ENCODE data around the gene PI4K2A.

The PI4K2A gene

DNA sequence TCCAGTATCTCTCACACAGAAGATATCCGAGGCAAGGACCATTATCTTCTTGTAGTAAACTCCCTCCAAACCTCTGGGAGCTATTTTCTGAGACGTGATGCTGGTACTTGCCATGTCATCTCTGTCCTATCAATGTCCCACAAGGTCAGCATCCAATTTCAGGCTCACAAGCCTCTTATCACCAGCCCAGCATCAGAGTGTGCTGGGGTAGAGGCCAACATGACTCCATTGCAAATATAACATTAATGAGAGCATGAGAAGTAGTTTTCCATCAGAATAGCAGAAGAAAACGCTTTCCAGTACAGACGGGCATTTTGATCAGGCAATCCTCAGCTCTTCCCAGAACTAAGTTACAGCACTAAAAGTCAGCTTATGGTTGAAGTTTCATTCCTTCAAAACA, 12.7 kb upstream of the PI4K2A start:
- ATAC-seq, result no peak
- TF ChIP-seq, protein P1, sequence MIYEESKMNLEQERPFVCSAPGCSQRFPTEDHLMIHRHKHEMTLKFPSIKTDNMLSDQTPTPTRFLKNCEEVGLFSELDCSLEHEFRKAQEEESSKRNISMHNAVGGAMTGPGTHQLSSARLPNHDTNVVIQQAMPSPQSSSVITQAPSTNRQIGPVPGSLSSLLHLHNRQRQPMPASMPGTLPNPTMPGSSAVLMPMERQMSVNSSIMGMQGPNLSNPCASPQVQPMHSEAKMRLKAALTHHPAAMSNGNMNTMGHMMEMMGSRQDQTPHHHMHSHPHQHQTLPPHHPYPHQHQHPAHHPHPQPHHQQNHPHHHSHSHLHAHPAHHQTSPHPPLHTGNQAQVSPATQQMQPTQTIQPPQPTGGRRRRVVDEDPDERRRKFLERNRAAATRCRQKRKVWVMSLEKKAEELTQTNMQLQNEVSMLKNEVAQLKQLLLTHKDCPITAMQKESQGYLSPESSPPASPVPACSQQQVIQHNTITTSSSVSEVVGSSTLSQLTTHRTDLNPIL (CRISPR knock-in tag; IDR thresholded peaks at IDR 0.05; ENCODE audit: low read depth), result no peak
- TF ChIP-seq BACH2 (CRISPR knock-in tag; IDR thresholded peaks at IDR 0.05; ENCODE audit: borderline replicate concordance), result no peak
- no peak for TF ChIP-seq PPARA (CRISPR knock-in tag; IDR thresholded peaks at IDR 0.05; ENCODE audit: borderline replicate concordance)
- no peak for TF ChIP-seq TOX (CRISPR knock-in tag; IDR thresholded peaks at IDR 0.05; ENCODE audit: borderline replicate concordance)
- no peak for TF ChIP-seq ZC3H10 (CRISPR knock-in tag; IDR thresholded peaks at IDR 0.05)
- TF ChIP-seq OSR1 (CRISPR knock-in tag; IDR thresholded peaks at IDR 0.05), result no peak

DNA sequence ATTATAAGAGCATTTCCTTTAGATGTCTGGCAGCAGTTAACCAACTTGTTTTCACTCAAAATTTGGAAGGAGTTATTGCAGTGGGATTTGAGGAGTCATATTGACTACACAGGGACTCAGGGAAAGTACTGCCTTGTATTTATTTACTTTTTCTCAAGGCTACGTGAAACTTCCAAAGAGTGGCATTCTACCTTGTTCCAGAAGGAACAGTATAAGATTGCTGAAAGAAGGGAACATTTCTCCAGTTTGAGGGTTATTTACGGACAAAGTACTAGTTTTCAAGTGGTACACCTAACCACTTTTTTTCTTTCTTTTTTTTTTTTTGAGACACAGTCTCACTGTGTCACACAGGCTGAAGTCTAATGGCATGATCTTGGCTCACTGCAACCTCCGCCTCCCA, 12.2 kb upstream of the PI4K2A start:
- TF ChIP-seq GLIS3 (CRISPR knock-in tag; IDR thresholded peaks at IDR 0.05), result no peak
- TF ChIP-seq ZFP3 (CRISPR knock-in tag; IDR thresholded peaks at IDR 0.05), result no peak
- TF ChIP-seq, protein P1 (CRISPR knock-in tag; IDR thresholded peaks at IDR 0.05; ENCODE audit: low read depth), result no peak
- no peak for TF ChIP-seq SNAI2 (CRISPR knock-in tag; IDR thresholded peaks at IDR 0.05)
- TF ChIP-seq, protein P2, sequence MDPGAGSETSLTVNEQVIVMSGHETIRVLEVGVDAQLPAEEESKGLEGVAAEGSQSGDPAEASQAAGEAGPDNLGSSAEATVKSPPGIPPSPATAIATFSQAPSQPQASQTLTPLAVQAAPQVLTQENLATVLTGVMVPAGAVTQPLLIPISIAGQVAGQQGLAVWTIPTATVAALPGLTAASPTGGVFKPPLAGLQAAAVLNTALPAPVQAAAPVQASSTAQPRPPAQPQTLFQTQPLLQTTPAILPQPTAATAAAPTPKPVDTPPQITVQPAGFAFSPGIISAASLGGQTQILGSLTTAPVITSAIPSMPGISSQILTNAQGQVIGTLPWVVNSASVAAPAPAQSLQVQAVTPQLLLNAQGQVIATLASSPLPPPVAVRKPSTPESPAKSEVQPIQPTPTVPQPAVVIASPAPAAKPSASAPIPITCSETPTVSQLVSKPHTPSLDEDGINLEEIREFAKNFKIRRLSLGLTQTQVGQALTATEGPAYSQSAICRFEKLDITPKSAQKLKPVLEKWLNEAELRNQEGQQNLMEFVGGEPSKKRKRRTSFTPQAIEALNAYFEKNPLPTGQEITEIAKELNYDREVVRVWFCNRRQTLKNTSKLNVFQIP (CRISPR knock-in tag; IDR thresholded peaks at IDR 0.05; ENCODE audit: borderline replicate concordance, low read depth), result no peak
- no peak for TF ChIP-seq OSR1 (CRISPR knock-in tag; IDR thresholded peaks at IDR 0.05)
- no peak for TF ChIP-seq TOX (CRISPR knock-in tag; IDR thresholded peaks at IDR 0.05; ENCODE audit: borderline replicate concordance)
- TF ChIP-seq ISL1 (CRISPR knock-in tag; IDR thresholded peaks at IDR 0.05), result no peak
- no peak for TF ChIP-seq ARNTL (CRISPR knock-in tag; IDR thresholded peaks at IDR 0.05; ENCODE audit: borderline replicate concordance, low read depth)
- no peak for TF ChIP-seq PPARA (CRISPR knock-in tag; IDR thresholded peaks at IDR 0.05; ENCODE audit: borderline replicate concordance)
- no peak for ATAC-seq

DNA sequence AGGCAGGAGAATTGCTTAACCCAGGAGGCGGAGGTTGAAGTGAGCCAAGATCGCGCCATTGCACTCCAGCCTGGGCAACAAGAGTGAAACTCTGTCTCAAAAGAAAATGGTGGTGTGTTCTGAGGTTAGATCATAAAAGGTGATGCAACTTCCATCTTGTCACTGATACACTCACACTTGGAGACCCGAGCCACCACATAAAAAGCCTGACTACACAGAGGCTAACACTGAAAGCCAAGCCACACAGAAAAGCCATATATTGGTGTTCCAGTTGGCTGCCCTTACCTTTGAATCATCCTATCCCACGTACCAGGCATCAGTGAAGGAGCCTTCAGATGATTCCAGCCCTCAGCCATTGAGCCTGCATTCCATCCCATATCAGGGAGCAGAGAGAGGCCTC, 11.2 kb upstream of the PI4K2A start:
- TF ChIP-seq ZNF8 (CRISPR knock-in tag; IDR thresholded peaks at IDR 0.05), result no peak
- no peak for TF ChIP-seq TCF4 (CRISPR knock-in tag; IDR thresholded peaks at IDR 0.05; ENCODE audit: borderline replicate concordance)
- TF ChIP-seq, protein P2 (CRISPR knock-in tag; IDR thresholded peaks at IDR 0.05; ENCODE audit: borderline replicate concordance, low read depth), result no peak
- TF ChIP-seq ESRRG (CRISPR knock-in tag; IDR thresholded peaks at IDR 0.05), result no peak
- ATAC-seq, result no peak

DNA sequence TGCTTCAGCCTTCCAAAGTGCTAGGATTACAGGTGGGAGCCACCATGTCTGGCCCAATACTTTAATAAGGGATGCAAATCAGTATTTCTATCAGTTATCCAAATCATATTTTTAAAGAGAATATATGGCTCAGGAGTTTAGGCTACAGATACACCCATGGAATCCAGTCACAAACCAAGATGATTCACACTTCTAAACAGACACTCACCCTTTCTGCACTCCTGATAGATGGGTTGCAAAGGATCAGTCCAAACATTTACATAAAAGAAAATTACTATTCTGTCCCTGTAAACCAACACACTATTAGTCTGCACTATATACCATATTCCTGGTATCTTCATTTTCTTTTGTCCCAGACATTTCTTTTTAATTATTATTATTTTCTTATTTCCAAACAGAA, 9.4 kb upstream of the PI4K2A start:
- TF ChIP-seq CSDC2 (CRISPR knock-in tag; IDR thresholded peaks at IDR 0.05) (no peak), ZNF565 (CRISPR knock-in tag; conservative IDR thresholded peaks at IDR 0.05; ENCODE audit: low read depth) (no peak), TOX (CRISPR knock-in tag; IDR thresholded peaks at IDR 0.05; ENCODE audit: borderline replicate concordance) (no peak), ZFP30 (CRISPR knock-in tag; IDR thresholded peaks at IDR 0.05) (no peak), OSR1 (CRISPR knock-in tag; IDR thresholded peaks at IDR 0.05) (no peak), PPARA (CRISPR knock-in tag; IDR thresholded peaks at IDR 0.05; ENCODE audit: borderline replicate concordance) (no peak), ISL1 (CRISPR knock-in tag; IDR thresholded peaks at IDR 0.05) (no peak), RARB (CRISPR knock-in tag; IDR thresholded peaks at IDR 0.05) (no peak), ZC3H10 (CRISPR knock-in tag; IDR thresholded peaks at IDR 0.05) (no peak)
- TF ChIP-seq, protein P1 (CRISPR knock-in tag; IDR thresholded peaks at IDR 0.05; ENCODE audit: low read depth), result no peak
- TF ChIP-seq, protein P3, sequence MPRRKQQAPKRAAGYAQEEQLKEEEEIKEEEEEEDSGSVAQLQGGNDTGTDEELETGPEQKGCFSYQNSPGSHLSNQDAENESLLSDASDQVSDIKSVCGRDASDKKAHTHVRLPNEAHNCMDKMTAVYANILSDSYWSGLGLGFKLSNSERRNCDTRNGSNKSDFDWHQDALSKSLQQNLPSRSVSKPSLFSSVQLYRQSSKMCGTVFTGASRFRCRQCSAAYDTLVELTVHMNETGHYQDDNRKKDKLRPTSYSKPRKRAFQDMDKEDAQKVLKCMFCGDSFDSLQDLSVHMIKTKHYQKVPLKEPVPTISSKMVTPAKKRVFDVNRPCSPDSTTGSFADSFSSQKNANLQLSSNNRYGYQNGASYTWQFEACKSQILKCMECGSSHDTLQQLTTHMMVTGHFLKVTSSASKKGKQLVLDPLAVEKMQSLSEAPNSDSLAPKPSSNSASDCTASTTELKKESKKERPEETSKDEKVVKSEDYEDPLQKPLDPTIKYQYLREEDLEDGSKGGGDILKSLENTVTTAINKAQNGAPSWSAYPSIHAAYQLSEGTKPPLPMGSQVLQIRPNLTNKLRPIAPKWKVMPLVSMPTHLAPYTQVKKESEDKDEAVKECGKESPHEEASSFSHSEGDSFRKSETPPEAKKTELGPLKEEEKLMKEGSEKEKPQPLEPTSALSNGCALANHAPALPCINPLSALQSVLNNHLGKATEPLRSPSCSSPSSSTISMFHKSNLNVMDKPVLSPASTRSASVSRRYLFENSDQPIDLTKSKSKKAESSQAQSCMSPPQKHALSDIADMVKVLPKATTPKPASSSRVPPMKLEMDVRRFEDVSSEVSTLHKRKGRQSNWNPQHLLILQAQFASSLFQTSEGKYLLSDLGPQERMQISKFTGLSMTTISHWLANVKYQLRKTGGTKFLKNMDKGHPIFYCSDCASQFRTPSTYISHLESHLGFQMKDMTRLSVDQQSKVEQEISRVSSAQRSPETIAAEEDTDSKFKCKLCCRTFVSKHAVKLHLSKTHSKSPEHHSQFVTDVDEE (CRISPR knock-in tag; IDR thresholded peaks at IDR 0.05), result no peak

More for the DNA sequence above, 9.4 kb upstream of the PI4K2A start:
- no peak for ATAC-seq
